IPS-11a (cell line): ENCODE data around the gene FLAD1.
"Not testable (repeated sequence)": the region's sequence is repeated elsewhere in the genome, so short reads cannot be mapped to it uniquely, and the experiment has no call there.

Source experiments
- H3K4me3 ChIP-seq: one replicate; pipeline ENCODE4 v1.5.1; 2013; ENCODE audit warnings: low read depth, low read length, control low read depth

Gene FLAD1

GRCh38 chr1:154967331-154967950 lies 15.7 kb upstream of the FLAD1 start:
- H3K4me3 ChIP-seq: no peak overlapping the region

- peak overlapping the region; percentile 68 for H3K4me3 ChIP-seq
Observed at GRCh38 chr1:154968731-154969130, 14.4 kb upstream of the FLAD1 start.

GRCh38 chr1:154969246-154969645 lies 13.9 kb upstream of the FLAD1 start:
- peak overlapping the region; percentile 68 for H3K4me3 ChIP-seq

- peak overlapping the region; percentile 68 for H3K4me3 ChIP-seq
Observed at GRCh38 chr1:154969860-154970452, 13.2 kb upstream of the FLAD1 start.

- H3K4me3 ChIP-seq: peak within 1 kb of the TSS; percentile 68
Observed at GRCh38 chr1:154970631-154971340, 12.4 kb upstream of the FLAD1 start, which contains the start of gene SHC1. SHC1 (minus strand) TSS chr1:154970747; CDS start chr1:154970526, 221 bp downstream.

GRCh38 chr1:154971341-154971998 lies 11.7 kb upstream of the FLAD1 start:
- H3K4me3 ChIP-seq: peak overlapping the region; percentile 14

GRCh38 chr1:154972213-154972516 lies 11.0 kb upstream of the FLAD1 start:
- H3K4me3 ChIP-seq: no peak overlapping the region

GRCh38 chr1:154972517-154973343 lies 10.4 kb upstream of the FLAD1 start:
- H3K4me3 ChIP-seq: peak overlapping the region; percentile 68

GRCh38 chr1:154973344-154974101 lies 9.6 kb upstream of the FLAD1 start:
- H3K4me3 ChIP-seq: peak overlapping the region; percentile 68

- H3K4me3 ChIP-seq: peak within 1 kb of the TSS; percentile 68
Observed at GRCh38 chr1:154974102-154974807, 8.9 kb upstream of the FLAD1 start, which contains the start of gene CKS1B. CKS1B (plus strand) TSS chr1:154974681; CDS start chr1:154974746, 65 bp downstream.

- H3K4me3 ChIP-seq: peak overlapping the region; percentile 68
Observed at GRCh38 chr1:154974808-154975408, 8.2 kb upstream of the FLAD1 start.

GRCh38 chr1:154975409-154976059 lies 7.6 kb upstream of the FLAD1 start:
- H3K4me3 ChIP-seq: peak overlapping the region; percentile 68

- not testable (repeated sequence) for H3K4me3 ChIP-seq
Observed at GRCh38 chr1:154977762-154978161, 5.4 kb upstream of the FLAD1 start.

GRCh38 chr1:154978360-154978759 lies 4.8 kb upstream of the FLAD1 start:
- no peak overlapping the region for H3K4me3 ChIP-seq

- peak overlapping the region; percentile 18 for H3K4me3 ChIP-seq
Observed at GRCh38 chr1:154982341-154982740, 803 bp upstream of the FLAD1 start.

- H3K4me3 ChIP-seq: peak overlapping the region; percentile 98
Observed at GRCh38 chr1:154983776-154984466, 777 bp downstream of the FLAD1 start.

GRCh38 chr1:154986736-154987135 lies 3.6 kb downstream of the FLAD1 start:
- H3K4me3 ChIP-seq: not testable (repeated sequence)

- no peak overlapping the region for H3K4me3 ChIP-seq
Observed at GRCh38 chr1:154987326-154987725, 4.2 kb downstream of the FLAD1 start.
